Duodenal mucosa (tissue), 2 donors: ENCODE data around the gene INTS1.

Experiments
- H3K27ac ChIP-seq: one replicate; pipeline ENCODE4 v1.7.0; 2013; ENCODE audit warnings: low read depth, low read length
- H3K27me3 ChIP-seq, 2 donors: one replicate each; pipeline ENCODE4 v1.7.0; 2013; ENCODE audit warnings: low read length in 2 of 2, control low read depth in 1 of 2; ENCODE audit not compliant: insufficient read depth in 2 of 2, control insufficient read depth in 1 of 2
- H3K36me3 ChIP-seq, 2 donors: one replicate each; pipeline ENCODE4 v1.7.0; 2013; ENCODE audit warnings: low read length in 2 of 2, control low read depth in 1 of 2; ENCODE audit not compliant: insufficient read depth in 2 of 2, control insufficient read depth in 1 of 2
- H3K4me1 ChIP-seq, 2 donors: one replicate each; pipeline ENCODE4 v1.7.0; 2013; ENCODE audit warnings: low read length in 2 of 2, control low read depth in 1 of 2; ENCODE audit not compliant: insufficient read depth in 2 of 2, control insufficient read depth in 1 of 2
- H3K4me3 ChIP-seq, 2 donors: one replicate each; pipeline ENCODE4 v1.7.0; 2013; ENCODE audit warnings: low read length in 2 of 2, low read depth in 1 of 2
- H3K9ac ChIP-seq, 2 donors: one replicate each; pipeline ENCODE4 v1.7.0; 2013; ENCODE audit warnings: low read length in 2 of 2, low read depth in 1 of 2
- H3K9me3 ChIP-seq, 2 donors: one replicate each; pipeline ENCODE4 v1.7.0; 2013; ENCODE audit warnings: low read length in 2 of 2, control low read depth in 1 of 2; ENCODE audit not compliant: control insufficient read depth in 1 of 2

Gene INTS1

DNA sequence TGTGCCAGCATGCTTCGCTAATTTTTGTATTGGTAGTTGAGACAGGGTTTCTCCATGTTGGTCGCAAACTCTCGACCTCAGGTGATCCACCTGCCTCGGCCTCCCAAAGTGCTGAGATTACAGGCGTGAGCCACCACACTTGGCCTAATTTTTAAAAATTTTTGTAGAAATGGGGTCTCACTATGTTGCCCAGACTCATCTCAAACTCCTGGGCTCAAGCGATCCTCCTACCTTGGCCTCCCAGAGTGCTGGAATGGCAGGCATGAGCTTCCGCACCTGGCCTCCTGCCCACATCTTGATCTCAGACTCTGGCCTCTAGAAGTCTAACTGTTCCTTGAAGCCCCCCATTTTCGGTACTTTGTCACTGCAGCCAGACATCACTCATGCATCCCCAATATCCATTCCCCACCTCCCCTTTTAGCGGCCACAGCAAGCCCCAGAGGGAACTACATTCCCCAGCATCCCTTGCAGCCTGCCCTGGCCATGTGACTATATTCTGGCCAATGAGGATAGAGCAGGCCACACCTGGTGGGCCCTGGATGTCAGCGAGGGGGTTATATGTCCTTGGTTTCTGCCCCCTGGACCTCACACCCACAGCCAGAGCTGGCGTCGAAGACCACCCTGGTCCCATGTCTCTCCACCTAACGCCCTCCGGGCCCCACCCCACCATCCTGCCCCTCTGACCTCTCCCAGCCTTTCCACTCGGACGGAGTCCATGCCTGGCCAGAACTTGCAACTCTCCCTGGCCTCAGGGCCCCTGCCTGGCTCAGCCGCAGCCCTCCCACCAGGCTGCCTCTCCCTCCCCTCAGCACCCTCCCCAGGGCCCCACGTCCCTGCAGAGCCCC, 78.7 kb downstream of the INTS1 start:
- no peak overlapping the region for H3K9ac ChIP-seq
- no peaks in the 10 kb centered on the region for H3K4me1 ChIP-seq
- no peak overlapping the region for H3K4me3 ChIP-seq
- no peaks in the 10 kb centered on the region for H3K36me3 ChIP-seq
- no peak overlapping the region for H3K27ac ChIP-seq
- no peaks in the 10 kb centered on the region for H3K9me3 ChIP-seq
- peaks cover 4 to 18% of the 10 kb centered on the region in 2 donors for H3K27me3 ChIP-seq

DNA sequence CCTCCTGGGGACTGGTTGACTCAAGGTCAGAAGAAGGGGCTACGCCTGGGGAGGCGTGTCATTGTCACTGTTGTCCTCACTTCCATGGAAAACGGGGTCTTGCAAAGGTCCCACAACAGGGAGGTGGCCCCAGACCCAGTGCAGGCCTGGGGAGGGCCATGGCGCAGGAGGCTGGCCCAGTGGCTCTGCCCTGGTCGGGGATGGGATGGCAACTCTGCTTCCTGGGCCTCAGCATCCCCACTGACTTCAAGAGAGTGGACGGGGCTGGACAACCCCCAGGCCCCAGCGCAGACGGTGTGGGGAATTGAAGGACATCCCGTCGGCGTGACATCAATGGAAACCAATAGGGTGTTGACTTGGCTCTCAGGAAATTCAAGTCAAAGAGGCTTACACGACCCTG, 80.1 kb downstream of the INTS1 start:
- Histone ChIP-seq H3K9me3 (no peaks in the 10 kb centered on the region), H3K4me1 (no peaks in the 10 kb centered on the region), H3K36me3 (no peaks in the 10 kb centered on the region), H3K27ac (no peak overlapping the region), H3K27me3 (peaks cover 4 to 18% of the 10 kb centered on the region in 2 donors), H3K9ac (no peak overlapping the region), H3K4me3 (no peak overlapping the region)

GRCh38 chr7:1423264-1423811, 80.9 kb downstream of the INTS1 start:
- Histone ChIP-seq H3K9ac (no peak overlapping the region), H3K27ac (no peak overlapping the region), H3K4me1 (no peaks in the 10 kb centered on the region), H3K9me3 (no peaks in the 10 kb centered on the region), H3K36me3 (no peaks in the 10 kb centered on the region), H3K4me3 (no peak overlapping the region), H3K27me3 (peaks cover 4 to 18% of the 10 kb centered on the region in 2 donors)

- no peak overlapping the region for H3K9ac ChIP-seq
- H3K36me3 ChIP-seq: no peaks in the 10 kb centered on the region
- H3K27ac ChIP-seq: no peak overlapping the region
- H3K9me3 ChIP-seq: no peaks in the 10 kb centered on the region
- H3K4me1 ChIP-seq: no peaks in the 10 kb centered on the region
- H3K27me3 ChIP-seq: peaks cover 4 to 18% of the 10 kb centered on the region in 2 donors
- no peak overlapping the region for H3K4me3 ChIP-seq
Measured at GRCh38 chr7:1422512-1423263, 81.5 kb downstream of the INTS1 start.

- no peaks in the 10 kb centered on the region for H3K4me1 ChIP-seq
- H3K9ac ChIP-seq: no peak overlapping the region
- H3K27ac ChIP-seq: no peak overlapping the region
- H3K9me3 ChIP-seq: no peaks in the 10 kb centered on the region
- peaks cover 4 to 18% of the 10 kb centered on the region in 2 donors for H3K27me3 ChIP-seq
- H3K36me3 ChIP-seq: no peaks in the 10 kb centered on the region
- no peak overlapping the region for H3K4me3 ChIP-seq
Measured at GRCh38 chr7:1421946-1422345, 82.2 kb downstream of the INTS1 start.

GRCh38 chr7:1421020-1421790, 83.0 kb downstream of the INTS1 start:
- Histone ChIP-seq H3K9ac (no peak overlapping the region), H3K4me1 (no peaks in the 10 kb centered on the region), H3K27me3 (peaks cover 4 to 18% of the 10 kb centered on the region in 2 donors), H3K36me3 (no peaks in the 10 kb centered on the region), H3K4me3 (no peak overlapping the region), H3K9me3 (no peaks in the 10 kb centered on the region), H3K27ac (no peak overlapping the region)
